Ovary (tissue), 3 donors: ENCODE results near the gene NBEA.

Experiments used
- EP300 ChIP-seq: sonication (generic); formaldehyde crosslinking; IDR thresholded peaks from one replicate; pipeline ENCODE4 v1.6.1; 2017; ENCODE audit warnings: antibody characterized with exemption
- TF ChIP-seq, protein P1 (sequence below), 3 donors: fragments of 450-650 bp in 2 of 3; fragments of 200-600 bp in 1 of 3; IDR thresholded peaks; one replicate each; pipeline versions ENCODE4 v1.5.1 to v1.8.0; 2016 to 2022; ENCODE audit warnings: antibody characterized with exemption in 3 of 3, mild to moderate bottlenecking in 1 of 3
- donor health status: DM: no; HTN: no; CAD: no.

DNA sequence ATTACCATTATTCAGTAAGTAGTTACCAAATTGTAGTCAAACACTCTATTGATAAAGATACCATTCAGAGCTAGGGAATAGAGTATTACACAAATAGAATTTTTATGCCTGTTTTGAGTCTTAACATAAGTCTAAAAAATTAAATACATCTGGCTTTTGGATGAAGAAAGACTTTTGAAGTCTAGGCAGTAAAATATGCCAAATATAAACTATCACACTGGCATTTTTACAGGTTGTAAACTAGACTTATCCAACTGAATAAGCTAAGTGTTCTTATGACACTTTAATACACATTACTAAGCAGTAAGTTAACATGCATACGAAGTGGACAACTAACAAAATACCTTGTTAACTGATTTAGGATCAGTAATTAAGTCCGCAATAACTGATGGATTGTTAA lies 425.5 kb downstream of the NBEA start:
- TF ChIP-seq, protein P1, sequence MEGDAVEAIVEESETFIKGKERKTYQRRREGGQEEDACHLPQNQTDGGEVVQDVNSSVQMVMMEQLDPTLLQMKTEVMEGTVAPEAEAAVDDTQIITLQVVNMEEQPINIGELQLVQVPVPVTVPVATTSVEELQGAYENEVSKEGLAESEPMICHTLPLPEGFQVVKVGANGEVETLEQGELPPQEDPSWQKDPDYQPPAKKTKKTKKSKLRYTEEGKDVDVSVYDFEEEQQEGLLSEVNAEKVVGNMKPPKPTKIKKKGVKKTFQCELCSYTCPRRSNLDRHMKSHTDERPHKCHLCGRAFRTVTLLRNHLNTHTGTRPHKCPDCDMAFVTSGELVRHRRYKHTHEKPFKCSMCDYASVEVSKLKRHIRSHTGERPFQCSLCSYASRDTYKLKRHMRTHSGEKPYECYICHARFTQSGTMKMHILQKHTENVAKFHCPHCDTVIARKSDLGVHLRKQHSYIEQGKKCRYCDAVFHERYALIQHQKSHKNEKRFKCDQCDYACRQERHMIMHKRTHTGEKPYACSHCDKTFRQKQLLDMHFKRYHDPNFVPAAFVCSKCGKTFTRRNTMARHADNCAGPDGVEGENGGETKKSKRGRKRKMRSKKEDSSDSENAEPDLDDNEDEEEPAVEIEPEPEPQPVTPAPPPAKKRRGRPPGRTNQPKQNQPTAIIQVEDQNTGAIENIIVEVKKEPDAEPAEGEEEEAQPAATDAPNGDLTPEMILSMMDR (IDR thresholded peaks at IDR 0.05) = no peak
- no peak for TF ChIP-seq EP300
